Motor neuron (in vitro differentiated cells): ENCODE results near the gene ACE. TPM values are rescaled to one million over a fixed set of nuclear protein-coding genes. Genes with fewer than 3 reads are reported as not detected.
"Not testable (repeated sequence)": the region's sequence is repeated elsewhere in the genome, so short reads cannot be mapped to it uniquely, and the experiment has no call there.

Source experiments
- ATAC-seq, 8 experiments: fragments of 200-7000 bp; cut with Tn5 transposase; replicated peaks in 6 of 8; 2 replicates each; pipeline ENCODE4 v1.8.0; 2021; ENCODE audit warnings: mild to moderate bottlenecking in 8 of 8, moderate library complexity in 8 of 8
- H3K27ac ChIP-seq, 2 donors: fragments of 250-450 bp; sonication (Bioruptor Pico); 2 replicates each; pipeline ENCODE4 v1.9.0; 2021; ENCODE audit warnings: antibody characterized with exemption in 2 of 2, mild to moderate bottlenecking in 2 of 2, moderate library complexity in 1 of 2
- H3K4me1 ChIP-seq, 2 donors: fragments of 250-450 bp; sonication (Bioruptor Pico); replicated peaks in 1 of 2; 2 replicates each; pipeline ENCODE4 v1.6.1; 2021; ENCODE audit warnings: antibody characterized with exemption in 2 of 2, mild to moderate bottlenecking in 2 of 2, moderate library complexity in 1 of 2
- H3K4me3 ChIP-seq, 5 donors: fragments of 250-450 bp; sonication (Bioruptor Pico); 2 replicates each; pipeline ENCODE4 v1.9.0; 2021; ENCODE audit warnings: antibody characterized with exemption in 5 of 5, mild to moderate bottlenecking in 5 of 5, moderate library complexity in 4 of 5
- WGBS, 10 experiments: fragments of 450-650 bp; shearing (Covaris generic); methylation state at CpG; one replicate each; pipeline ENCODE4 v1.0.0; 2022; 5-methylcytosine and 5-hydroxymethylcytosine counted together
- in situ Hi-C, 9 experiments: fragments of 400-800 bp; cut with MboI; loops; one replicate each; pipeline ENCODE4 v1.15.0; 2021; ENCODE audit warnings: low sequenced_read_pairs in 9 of 9, low pct_unique_long_range_greater_than_20kb in 2 of 9; ENCODE audit not compliant: unreplicated experiment in 9 of 9
- total RNA-seq, 8 experiments: library from RNA; unstranded; fragments of 300-600 nt; gene quantifications; 2 replicates each; pipeline versions ENCODE4 v1.2.3 to v1.2.4, GENCODE V29; 2022

Gene ACE
- total RNA-seq, 8 experiments from 2014 or later, result 0.49 to 3.2 (median 1.4) TPM

DNA sequence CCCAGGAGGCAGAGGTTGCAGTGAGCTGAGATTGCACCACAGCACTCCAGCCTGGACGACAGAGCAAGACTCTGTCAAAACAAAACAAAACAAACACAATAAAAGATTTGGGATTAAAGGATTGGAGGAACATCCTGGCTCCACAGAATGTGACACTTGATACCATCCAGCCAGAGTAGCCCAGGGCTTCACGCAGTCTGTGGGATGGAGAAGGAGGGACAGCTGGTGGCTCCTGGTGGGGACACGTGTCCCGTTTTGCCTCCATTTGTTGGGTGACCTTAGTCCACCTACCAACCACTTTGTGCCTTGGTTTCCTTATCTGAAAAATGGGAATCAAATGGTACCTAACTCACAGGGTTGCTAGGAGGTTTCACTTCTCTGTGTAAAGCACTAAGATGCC lies 18.4 kb upstream of the ACE start:
- Histone ChIP-seq H3K4me3 (no peak overlapping the region), H3K4me1 (no peaks in the 10 kb centered on the region), H3K27ac (no peak overlapping the region)
- WGBS, 10 experiments, result 80 to 96% (median 90%) methylated on average over 1 to 4 of the region's 4 CpGs; no CpG with 5 or more reads in 5 of the 10 experiments
- in situ Hi-C loops, result no loop called here
- no peak for ATAC-seq

DNA sequence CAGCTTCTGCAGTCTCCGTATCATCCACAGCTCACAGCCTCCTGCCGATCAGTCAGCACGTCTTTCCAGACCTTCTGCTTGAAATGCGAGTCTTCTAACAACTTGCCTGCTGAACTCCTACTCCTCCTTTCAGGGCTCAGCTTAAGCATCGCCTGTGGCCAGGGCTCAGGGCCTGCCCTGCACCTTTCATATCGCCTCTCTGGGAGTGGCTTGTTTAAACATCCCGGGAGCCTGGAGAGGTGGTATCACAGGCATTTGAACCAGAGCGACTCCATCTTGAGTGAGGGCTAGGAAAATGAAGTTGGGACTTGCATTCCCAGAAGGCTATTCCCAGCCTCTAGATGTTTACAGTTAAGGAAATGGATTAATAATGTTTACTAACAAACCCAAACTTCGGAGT lies 16.8 kb upstream of the ACE start:
- WGBS, 10 experiments, result 50 to 100% (median 60%) methylated on average over 1 to 8 of the region's 9 CpGs; no CpG with 5 or more reads in 1 of the 10 experiments
- Histone ChIP-seq H3K4me3 (no peak overlapping the region), H3K4me1 (no peaks in the 10 kb centered on the region), H3K27ac (no peak overlapping the region)
- no peak for ATAC-seq
- in situ Hi-C loops, result no loop called here

DNA sequence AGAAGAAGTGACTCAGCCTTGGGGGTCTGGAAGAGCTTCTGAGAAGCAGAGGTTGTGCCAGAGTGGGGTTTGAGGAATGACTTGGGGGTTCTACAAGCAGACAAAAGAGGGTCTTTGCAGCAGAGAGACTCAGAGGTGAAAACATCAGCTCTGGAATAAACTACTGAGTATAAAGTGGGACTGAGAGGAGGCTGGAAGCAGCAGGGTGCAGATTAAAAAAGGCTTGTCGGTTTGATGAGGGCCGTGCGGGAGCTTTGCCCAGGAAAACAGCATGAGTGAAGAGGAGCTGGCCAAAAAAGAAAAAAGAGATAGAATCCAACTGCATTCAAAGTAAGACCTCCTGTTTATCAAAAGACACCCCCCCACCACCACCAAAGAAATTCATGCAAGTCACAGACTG lies 13.1 kb upstream of the ACE start:
- ATAC-seq, result no peak
- no peak overlapping the region for H3K27ac ChIP-seq
- H3K4me1 ChIP-seq, result no peaks in the 10 kb centered on the region
- no peak overlapping the region for H3K4me3 ChIP-seq
- WGBS, 10 experiments, result 8 to 83% (median 49%) methylated on average over 2 to 3 of the region's 3 CpGs; no CpG with 5 or more reads in 1 of the 10 experiments
- in situ Hi-C loops, result no loop called here

DNA sequence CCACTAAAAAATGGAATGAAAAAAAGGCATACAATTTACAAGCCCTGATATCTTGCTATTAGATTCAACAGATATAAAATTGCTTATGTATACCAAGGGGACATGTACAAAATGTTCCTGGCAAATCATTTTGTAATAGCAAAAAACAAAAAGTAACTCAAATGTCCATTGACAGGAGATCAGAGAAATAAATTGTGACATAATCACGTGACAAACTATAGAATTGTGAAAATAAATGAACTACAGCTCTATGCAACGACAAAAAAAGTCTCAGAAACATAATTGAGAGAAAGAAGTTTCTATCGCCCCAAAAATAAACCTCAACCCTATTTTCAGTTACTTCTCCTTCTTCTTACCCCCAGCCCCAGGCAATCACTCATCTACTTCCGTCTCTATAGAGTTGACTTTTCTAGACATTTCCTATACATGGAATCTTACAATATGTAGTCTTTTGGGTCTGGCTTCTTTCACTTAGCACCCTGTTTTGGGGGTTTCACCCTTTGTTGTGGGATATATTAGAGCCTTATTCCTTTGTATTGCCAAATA lies 12.1 kb upstream of the ACE start:
- Histone ChIP-seq H3K4me1 (no peaks in the 10 kb centered on the region), H3K27ac (no peak overlapping the region), H3K4me3 (no peak overlapping the region)
- no peak for ATAC-seq
- WGBS, 10 experiments, result 41 to 100% (median 81%) methylated on average over 1 to 4 of the region's 4 CpGs
- in situ Hi-C loops, result no loop called here

DNA sequence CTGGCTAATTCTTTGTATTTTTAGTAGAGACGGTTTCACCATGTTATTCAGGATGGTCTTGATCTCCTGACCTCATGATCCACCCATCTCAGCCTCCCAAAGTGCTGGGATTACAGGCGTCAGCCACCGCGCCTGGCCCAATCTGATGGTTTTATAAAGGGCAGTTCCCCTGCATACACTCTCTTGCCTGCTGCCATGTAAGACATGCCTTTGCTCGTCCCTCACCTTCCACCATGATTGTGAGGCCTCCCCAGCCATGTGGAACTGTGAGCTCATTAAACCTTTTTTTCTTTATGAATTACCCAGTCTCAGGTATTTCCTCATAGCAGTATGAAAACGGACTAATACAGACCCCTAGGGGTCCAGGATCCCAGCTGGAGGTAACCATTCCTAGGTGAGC lies 8.8 kb upstream of the ACE start:
- H3K27ac ChIP-seq, in situ Hi-C loops, ATAC-seq, H3K4me3 ChIP-seq, H3K4me1 ChIP-seq: not testable (repeated sequence)
- WGBS, 10 experiments, result 0 to 90% (median 70%) methylated on average over 1 to 6 of the region's 6 CpGs; no CpG with 5 or more reads in 3 of the 10 experiments

DNA sequence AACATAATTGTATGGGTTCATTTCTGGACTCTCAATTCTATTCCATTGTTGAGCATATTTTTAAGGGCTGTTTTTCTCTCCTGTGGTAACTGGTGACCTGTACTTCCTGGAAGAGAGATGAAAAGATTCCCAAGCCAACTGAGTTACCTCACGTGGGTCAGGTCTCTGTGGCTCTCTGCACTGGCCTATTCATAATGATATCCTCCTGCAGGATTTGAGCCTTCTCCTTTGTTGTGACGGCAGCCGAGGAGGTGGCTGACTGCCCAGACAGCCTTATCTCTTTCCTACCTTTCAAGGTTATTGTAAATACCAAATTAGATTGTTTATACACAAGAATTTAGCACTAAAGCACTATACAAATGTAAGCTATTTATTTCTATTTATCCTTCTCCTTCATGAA lies 2.7 kb upstream of the ACE start:
- 21 to 89% (median 60%) methylated on average over 1 to 3 of the region's 3 CpGs; no CpG with 5 or more reads in 2 of the 10 experiments for WGBS, 10 experiments
- no peak for ATAC-seq
- Histone ChIP-seq H3K4me1 (peaks cover 10 to 12% of the 10 kb centered on the region in 2 donors), H3K4me3 (no peak overlapping the region), H3K27ac (no peak overlapping the region)
- in situ Hi-C loops, result no loop called here

DNA sequence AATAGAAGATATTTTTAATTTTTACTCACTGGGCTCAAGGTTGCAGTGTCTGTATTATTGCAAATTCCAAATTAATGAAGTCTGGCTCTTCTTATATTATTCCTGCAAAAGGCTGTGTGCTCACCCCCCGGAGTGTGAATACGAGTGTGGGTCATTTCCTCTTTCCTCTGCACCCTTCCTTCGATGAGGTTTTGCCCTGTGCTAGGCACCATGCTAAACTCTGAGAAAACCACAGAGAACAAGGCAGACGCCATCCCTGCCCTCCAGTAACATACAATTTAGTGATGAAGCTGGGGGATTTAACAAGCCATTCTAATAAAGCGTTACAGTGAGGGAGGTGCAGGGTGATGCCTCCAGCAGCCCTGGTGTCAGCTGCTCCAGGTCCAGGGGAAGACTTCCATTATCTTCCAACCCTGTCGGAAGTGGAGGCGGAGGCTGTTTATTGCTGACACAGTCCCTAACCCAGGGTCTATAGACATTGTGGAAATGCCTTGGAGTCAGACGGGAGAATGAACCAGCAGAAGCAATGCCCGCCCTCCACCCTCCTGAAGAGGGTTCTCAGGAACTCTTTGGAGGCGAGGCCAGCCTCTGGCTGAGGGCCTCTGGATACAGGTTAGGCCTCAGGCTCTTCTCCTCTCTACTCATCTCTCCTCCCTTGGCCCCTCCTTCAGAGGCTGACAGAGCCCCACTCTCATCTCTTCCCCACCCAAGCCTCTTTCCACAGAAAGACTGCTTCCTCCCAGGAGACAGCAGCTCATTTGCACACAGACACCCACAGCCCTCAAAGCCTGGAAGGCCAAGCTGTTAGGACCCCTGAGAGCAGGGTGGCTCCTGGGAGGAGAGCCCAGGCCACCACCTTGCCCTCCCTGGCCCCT lies 2.0 kb upstream of the ACE start:
- no peak for ATAC-seq
- 18 to 100% (median 75%) methylated on average over 1 to 5 of the region's 10 CpGs; no CpG with 5 or more reads in 1 of the 10 experiments for WGBS, 10 experiments
- Histone ChIP-seq H3K27ac (no peak overlapping the region), H3K4me1 (peaks cover 10 to 12% of the 10 kb centered on the region in 2 donors), H3K4me3 (no peak overlapping the region)
- in situ Hi-C loops, result no loop called here

DNA sequence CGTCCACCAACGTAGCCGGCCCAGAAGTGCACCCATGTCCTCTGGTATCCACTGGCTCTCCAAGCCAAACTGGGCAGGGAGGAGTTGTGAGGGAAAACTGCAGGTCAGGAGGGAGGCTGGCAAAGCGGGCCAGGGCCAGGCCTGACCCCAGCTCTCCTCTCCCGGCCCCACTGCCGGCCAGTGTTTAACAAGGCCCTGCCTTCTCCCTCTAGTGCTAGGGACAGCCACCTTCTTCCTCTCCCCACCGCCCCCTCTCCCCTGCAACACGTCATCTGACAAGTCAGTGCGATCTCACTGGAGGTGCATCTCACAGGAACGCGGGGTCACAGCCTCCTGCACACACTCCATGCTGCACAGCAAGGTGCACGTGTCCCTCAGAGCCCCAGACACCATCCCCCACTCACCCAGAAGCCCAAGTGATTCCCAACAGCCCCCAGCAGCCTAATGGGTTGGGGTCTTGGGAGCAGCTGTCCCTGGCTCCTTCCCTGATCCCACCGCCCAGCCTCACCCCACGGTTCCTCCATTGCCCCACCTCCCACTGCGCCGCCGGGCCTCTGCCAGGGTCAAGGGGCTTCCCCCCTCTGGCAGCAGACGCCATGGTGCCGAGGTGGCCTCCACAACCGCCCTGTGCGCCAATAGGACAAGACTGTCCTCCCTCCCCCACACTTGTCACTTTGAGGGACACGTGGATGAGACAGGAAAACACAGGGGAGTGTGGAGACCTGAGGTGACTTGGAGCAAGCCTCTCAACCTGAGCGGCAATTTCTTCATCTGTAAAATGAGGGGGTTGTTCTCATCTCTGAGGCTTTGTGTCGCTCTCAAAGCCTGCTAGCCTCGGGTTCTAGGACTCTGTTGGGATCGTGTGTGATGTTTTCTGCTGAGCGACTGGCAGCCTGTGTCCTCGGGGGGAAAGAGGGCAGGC lies 1.1 kb upstream of the ACE start:
- in situ Hi-C loops, result no loop called here
- peak overlapping the region; percentile 36 to 48 (median 41) for H3K4me3 ChIP-seq
- peak in 4 of 8 experiments; percentile 4 to 28 (median 16) for ATAC-seq

DNA sequence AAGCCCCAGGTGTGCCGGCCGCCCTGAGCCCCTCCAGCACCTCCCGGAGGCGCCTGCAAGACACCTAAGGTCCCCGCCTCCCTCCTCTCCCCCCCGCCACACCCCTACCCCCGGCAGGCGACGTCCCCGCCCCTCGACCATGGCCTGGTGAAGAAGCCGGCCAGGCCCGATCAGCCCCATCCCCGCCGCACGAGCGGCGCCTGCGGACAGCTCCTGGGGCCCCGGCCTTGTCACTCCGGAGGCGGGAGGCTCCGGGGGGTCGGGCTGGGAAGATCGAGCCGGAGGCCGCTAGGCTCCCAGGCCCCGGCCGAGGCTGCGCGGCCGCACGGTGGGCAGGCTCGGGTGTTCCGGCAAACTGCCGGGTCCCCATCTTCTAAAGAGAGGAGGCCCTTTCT lies 405 bp upstream of the ACE start:
- in situ Hi-C loops, result no loop called here
- Histone ChIP-seq H3K4me3 (peak overlapping the region; percentile 36 to 48 (median 41)), H3K4me1 (peaks cover 10 to 12% of the 10 kb centered on the region in 2 donors), H3K27ac (peak overlapping the region in 1 of 2 donors; percentile 1)
- WGBS, 10 experiments, result 13% methylated on average over 3 of the region's 36 CpGs; no CpG with 5 or more reads in 9 of the 10 experiments
- peak in 6 of 8 experiments; percentile 40 to 52 (median 47) for ATAC-seq

More for the DNA sequence above, 1.1 kb upstream of the ACE start:
- H3K4me1 ChIP-seq, result peaks cover 10 to 12% of the 10 kb centered on the region in 2 donors
- WGBS, 10 experiments, result 13 to 68% (median 40%) methylated on average over 1 to 4 of the region's 28 CpGs; no CpG with 5 or more reads in 7 of the 10 experiments
- no peak overlapping the region for H3K27ac ChIP-seq

DNA sequence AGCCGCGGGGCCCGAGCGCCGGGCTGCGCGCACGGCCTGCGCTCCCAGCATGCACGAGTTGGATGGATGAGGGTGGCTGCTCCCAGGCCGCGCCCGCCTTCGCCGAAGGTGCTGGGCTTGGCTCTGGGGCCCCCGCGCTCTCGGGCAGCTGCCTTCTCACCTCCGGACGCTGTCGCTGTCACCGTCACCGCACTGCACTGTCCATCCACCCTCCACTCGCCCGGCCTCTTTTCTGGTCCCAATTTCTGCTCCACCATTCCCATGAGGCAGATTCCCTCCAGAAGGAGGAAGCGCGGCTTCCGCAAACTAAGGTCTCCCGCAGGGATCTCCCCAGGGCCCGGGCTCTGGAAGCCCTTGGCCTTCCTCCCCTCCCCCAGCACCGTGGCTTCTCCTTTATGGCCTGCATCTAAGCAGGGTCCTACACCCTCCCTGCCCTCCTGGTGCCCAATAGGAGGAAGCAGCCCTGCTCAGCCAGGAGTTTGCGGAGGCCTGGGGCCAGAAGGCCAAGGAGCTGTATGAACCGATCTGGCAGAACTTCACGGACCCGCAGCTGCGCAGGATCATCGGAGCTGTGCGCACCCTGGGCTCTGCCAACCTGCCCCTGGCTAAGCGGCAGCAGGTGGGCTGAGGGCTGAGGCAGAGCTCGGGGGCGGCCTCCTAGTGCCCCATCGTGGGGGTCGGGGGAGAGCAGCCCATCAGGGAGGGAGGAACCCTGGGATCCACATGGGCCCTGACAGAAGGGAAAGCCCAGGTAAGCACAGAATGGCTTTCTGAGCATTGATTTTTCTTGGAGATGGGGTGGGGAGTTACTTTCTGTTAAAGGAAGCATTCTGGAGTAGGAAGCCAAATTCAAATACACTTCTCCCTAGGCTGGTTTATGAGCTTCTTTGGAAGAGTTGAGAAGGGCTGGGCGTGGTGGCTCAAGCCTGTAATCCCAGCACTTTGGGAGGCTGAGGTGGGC lies 899 bp downstream of the ACE start:
- WGBS, 10 experiments, result 2 to 70% (median 40%) methylated on average over 1 to 13 of the region's 44 CpGs; no CpG with 5 or more reads in 5 of the 10 experiments
- H3K27ac ChIP-seq, result no peak overlapping the region
- ATAC-seq, result peak in 6 of 8 experiments; percentile 1 to 61 (median 4)
- H3K4me1 ChIP-seq, result peaks cover 10 to 12% of the 10 kb centered on the region in 2 donors
- H3K4me3 ChIP-seq, result peak overlapping the region; percentile 36 to 48 (median 41)
- in situ Hi-C loops, result no loop called here

DNA sequence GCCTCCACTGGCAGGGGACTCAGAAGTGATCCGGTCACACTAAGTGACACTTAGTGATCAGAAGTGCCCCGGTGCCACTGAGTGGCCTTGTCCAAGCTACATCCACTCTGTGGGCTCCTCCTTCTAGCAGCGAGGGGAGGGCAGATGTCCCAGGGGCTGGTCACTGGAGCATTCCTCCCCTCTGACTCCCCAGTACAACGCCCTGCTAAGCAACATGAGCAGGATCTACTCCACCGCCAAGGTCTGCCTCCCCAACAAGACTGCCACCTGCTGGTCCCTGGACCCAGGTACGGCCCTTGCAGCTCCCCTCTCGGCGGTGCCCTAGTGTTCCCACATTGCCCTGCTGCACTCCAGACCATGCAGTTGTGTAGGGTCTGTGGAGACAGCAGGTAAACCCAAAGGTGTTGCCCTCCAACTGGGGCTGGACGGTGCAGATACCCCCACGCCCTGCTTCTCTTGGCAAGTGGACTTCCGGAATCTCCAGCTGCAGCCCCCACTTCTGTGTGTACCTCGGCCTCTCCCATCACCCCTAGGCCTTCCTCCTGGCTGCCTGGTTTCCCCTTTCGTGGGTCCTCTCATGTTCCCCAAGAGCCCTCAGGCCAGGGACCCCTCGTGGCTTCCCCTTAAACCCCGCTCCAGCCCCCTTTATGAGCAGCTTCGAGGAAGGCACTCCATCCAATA lies 2.1 kb downstream of the ACE start:
- H3K4me1 ChIP-seq, result peaks cover 10 to 12% of the 10 kb centered on the region in 2 donors
- WGBS, 10 experiments, result 34 to 80% (median 60%) methylated on average over 1 to 6 of the region's 16 CpGs; no CpG with 5 or more reads in 5 of the 10 experiments
- peak; percentile 9 to 95 (median 37) for ATAC-seq
- in situ Hi-C loops, result no loop called here
- H3K4me3 ChIP-seq, result no peak overlapping the region
- H3K27ac ChIP-seq, result no peak overlapping the region
